Measurements from ENCODE around the gene PKHD1.

PKHD1 gene

GRCh38 chr6:51820555-51820954 is 266.9 kb downstream of the PKHD1 start:
- DNase-seq (ENCODE audit: extremely low read depth in 1 of 2, low read depth in 1 of 2) = no peak

- DNase-seq (ENCODE audit: extremely low read depth in 1 of 2, low read depth in 1 of 2) = no peak
Measured at GRCh38 chr6:51818520-51819022, 268.8 kb downstream of the PKHD1 start.

- DNase-seq (ENCODE audit: extremely low read depth in 1 of 2, low read depth in 1 of 2) = no peak
Measured at GRCh38 chr6:51817832-51818231, 269.6 kb downstream of the PKHD1 start.

- no peak for DNase-seq (ENCODE audit: extremely low read depth in 1 of 2, low read depth in 1 of 2)
Measured at GRCh38 chr6:51814418-51814817, 273.0 kb downstream of the PKHD1 start.

- DNase-seq (ENCODE audit: extremely low read depth in 1 of 2, low read depth in 1 of 2) = no peak
Measured at GRCh38 chr6:51813904-51814303, 273.5 kb downstream of the PKHD1 start.

GRCh38 chr6:51812231-51812630 is 275.2 kb downstream of the PKHD1 start:
- DNase-seq (ENCODE audit: extremely low read depth in 1 of 2, low read depth in 1 of 2) = no peak

- DNase-seq (ENCODE audit: extremely low read depth in 1 of 2, low read depth in 1 of 2) = no peak
Measured at GRCh38 chr6:51805517-51805916, 281.9 kb downstream of the PKHD1 start.

- DNase-seq (ENCODE audit: extremely low read depth in 1 of 2, low read depth in 1 of 2) = no peak
Measured at GRCh38 chr6:51800603-51801002, 286.8 kb downstream of the PKHD1 start.

GRCh38 chr6:51793393-51793792 is 294.0 kb downstream of the PKHD1 start:
- no peak for DNase-seq (ENCODE audit: extremely low read depth in 1 of 2, low read depth in 1 of 2)

GRCh38 chr6:51792273-51793030 is 295.0 kb downstream of the PKHD1 start:
- DNase-seq (ENCODE audit: extremely low read depth in 1 of 2, low read depth in 1 of 2) = no peak

- DNase-seq (ENCODE audit: extremely low read depth in 1 of 2, low read depth in 1 of 2) = no peak
Measured at GRCh38 chr6:51790946-51791345, 296.5 kb downstream of the PKHD1 start.

- DNase-seq (ENCODE audit: extremely low read depth in 1 of 2, low read depth in 1 of 2) = no peak
Measured at GRCh38 chr6:51788121-51788520, 299.3 kb downstream of the PKHD1 start.

GRCh38 chr6:51778666-51779065 is 308.7 kb downstream of the PKHD1 start:
- no peak for DNase-seq (ENCODE audit: extremely low read depth in 1 of 2, low read depth in 1 of 2)

GRCh38 chr6:51777618-51778017 is 309.8 kb downstream of the PKHD1 start:
- DNase-seq (ENCODE audit: extremely low read depth in 1 of 2, low read depth in 1 of 2) = no peak

GRCh38 chr6:51775942-51776860 is 311.2 kb downstream of the PKHD1 start:
- DNase-seq (ENCODE audit: extremely low read depth in 1 of 2, low read depth in 1 of 2) = no peak

GRCh38 chr6:51768087-51768486 is 319.3 kb downstream of the PKHD1 start:
- no peak for DNase-seq (ENCODE audit: extremely low read depth in 1 of 2, low read depth in 1 of 2)

- no peak for DNase-seq (ENCODE audit: extremely low read depth in 1 of 2, low read depth in 1 of 2)
Measured at GRCh38 chr6:51765230-51765629, 322.2 kb downstream of the PKHD1 start.

GRCh38 chr6:51753635-51754034 is 333.8 kb downstream of the PKHD1 start:
- DNase-seq (ENCODE audit: extremely low read depth in 1 of 2, low read depth in 1 of 2) = no peak

- DNase-seq (ENCODE audit: extremely low read depth in 1 of 2, low read depth in 1 of 2) = no peak
Measured at GRCh38 chr6:51743999-51744398, 343.4 kb downstream of the PKHD1 start.

GRCh38 chr6:51740658-51741057 is 346.8 kb downstream of the PKHD1 start:
- DNase-seq (ENCODE audit: extremely low read depth in 1 of 2, low read depth in 1 of 2) = no peak

- DNase-seq (ENCODE audit: extremely low read depth in 1 of 2, low read depth in 1 of 2) = no peak
Measured at GRCh38 chr6:51738614-51739013, 348.8 kb downstream of the PKHD1 start.
